ENCODE results near the gene SP2. TPM values are rescaled to one million over a fixed set of nuclear protein-coding genes. Genes with fewer than 3 reads are reported as not detected.

Gene SP2
- total RNA-seq, 2 experiments from 2014 or later = 5.8 to 22.1 TPM

DNA sequence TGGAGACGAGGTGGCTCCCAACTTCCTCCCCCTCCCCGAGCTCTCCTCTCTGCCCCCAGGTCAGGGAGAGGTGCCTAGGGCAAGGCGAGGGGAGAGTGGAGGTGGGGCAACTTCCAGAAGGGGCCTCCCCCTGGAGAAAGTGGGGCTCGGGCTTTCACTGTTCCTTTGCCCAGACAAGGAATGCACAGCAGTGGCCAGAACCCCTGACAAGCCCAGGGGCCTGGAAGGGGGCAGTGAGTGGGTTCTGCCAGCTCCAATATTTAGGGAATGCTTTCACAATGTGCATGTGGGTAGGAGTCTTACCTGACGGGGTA lies 11.7 kb upstream of the SP2 start:
- no peak for DNase-seq (ENCODE audit: low spot score)
- Histone ChIP-seq H2AFZ (ENCODE audit: low read length) (no peak overlapping the region), H3K9me3 (ENCODE audit: low read length) (no peaks in the 10 kb centered on the region), H3K4me3 (ENCODE audit: low read depth, low read length, poor library complexity, severe bottlenecking) (no peak overlapping the region), H4K20me1 (ENCODE audit: insufficient read depth, low read length) (no peaks in the 10 kb centered on the region), H3K79me2 (ENCODE audit: insufficient read depth, low read depth, low read length) (no peaks in the 10 kb centered on the region), H3K4me2 (ENCODE audit: low read length) (no peak overlapping the region), H3K36me3 (ENCODE audit: insufficient read depth, low read length) (no peaks in the 10 kb centered on the region), H3K27ac (ENCODE audit: low read depth, low read length, poor library complexity, severe bottlenecking) (no peak overlapping the region), H3K9me2 (ENCODE audit: insufficient read depth, low read length) (no peaks in the 10 kb centered on the region), H3K4me1 (ENCODE audit: insufficient read depth, low read length, poor library complexity, severe bottlenecking) (peaks cover 7% of the 10 kb centered on the region)
- ChIA-PET CTCF (ENCODE audit: unreplicated experiment) (no interaction called here), POLR2A (interaction anchor here (0.6 kb wide), 1 partner anchor 191 kb away, joined by 3 read pairs; the partner anchor contains the start of gene TBKBP1)
- BruUV-seq (replicated peaks) = no TSS peak
- intact Hi-C loops (cut with micrococcal nuclease; ENCODE audit: unreplicated experiment) = no loop called here
- no peak for TF ChIP-seq EZH2phosphoT487 (IDR thresholded peaks at IDR 0.05; ENCODE audit: borderline replicate concordance, low read depth, low read length)
- TF ChIP-seq, protein P1, sequence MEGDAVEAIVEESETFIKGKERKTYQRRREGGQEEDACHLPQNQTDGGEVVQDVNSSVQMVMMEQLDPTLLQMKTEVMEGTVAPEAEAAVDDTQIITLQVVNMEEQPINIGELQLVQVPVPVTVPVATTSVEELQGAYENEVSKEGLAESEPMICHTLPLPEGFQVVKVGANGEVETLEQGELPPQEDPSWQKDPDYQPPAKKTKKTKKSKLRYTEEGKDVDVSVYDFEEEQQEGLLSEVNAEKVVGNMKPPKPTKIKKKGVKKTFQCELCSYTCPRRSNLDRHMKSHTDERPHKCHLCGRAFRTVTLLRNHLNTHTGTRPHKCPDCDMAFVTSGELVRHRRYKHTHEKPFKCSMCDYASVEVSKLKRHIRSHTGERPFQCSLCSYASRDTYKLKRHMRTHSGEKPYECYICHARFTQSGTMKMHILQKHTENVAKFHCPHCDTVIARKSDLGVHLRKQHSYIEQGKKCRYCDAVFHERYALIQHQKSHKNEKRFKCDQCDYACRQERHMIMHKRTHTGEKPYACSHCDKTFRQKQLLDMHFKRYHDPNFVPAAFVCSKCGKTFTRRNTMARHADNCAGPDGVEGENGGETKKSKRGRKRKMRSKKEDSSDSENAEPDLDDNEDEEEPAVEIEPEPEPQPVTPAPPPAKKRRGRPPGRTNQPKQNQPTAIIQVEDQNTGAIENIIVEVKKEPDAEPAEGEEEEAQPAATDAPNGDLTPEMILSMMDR (conservative IDR thresholded peaks at IDR 0.05; ENCODE audit: low read length) = no peak

DNA sequence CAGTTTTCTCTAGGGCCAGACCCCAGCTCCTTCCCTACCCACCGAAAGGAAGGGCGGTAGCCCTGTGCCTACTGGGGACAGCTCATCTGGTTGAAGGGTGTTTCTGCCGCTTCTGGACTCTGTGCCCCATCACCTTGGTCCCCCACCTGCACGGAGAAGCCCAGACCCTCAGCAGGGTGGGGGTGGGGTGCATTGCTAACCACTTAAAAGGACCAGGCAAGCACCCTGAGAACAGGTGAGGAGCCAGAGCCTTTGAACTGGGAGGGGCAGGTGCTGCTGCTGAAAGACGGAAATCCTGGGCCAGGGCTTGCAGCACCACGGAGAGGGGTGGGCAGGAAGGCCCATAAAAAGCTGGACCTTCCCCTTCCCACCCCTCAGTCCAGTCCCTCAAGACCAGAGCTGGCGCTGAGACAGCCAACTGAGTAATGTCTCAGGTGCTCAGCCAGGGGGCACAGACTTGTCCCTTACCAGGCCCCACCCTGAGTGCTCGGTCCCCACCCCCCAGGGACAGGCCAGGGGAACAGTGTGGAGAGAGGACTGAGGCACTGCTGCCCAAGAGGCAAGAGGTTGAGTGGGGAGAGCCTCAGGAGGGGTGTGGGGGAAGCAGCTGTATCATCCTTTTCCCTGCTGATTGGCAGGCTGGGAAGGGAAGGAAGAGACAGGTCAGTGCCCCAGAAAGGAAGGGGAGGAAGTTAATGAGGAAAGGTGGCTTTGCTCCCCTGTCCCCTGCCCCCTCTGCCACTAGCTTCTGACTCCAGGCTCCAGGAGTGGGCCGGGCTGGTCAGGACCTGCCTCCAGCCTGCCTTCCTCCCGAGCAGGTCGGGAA lies 10.9 kb upstream of the SP2 start:
- no peak overlapping the region for H3K27ac ChIP-seq (ENCODE audit: low read depth, low read length, poor library complexity, severe bottlenecking)
- H3K4me3 ChIP-seq (ENCODE audit: low read depth, low read length, poor library complexity, severe bottlenecking) = no peak overlapping the region
- no peaks in the 10 kb centered on the region for H3K9me3 ChIP-seq (ENCODE audit: low read length)
- no peaks in the 10 kb centered on the region for H3K79me2 ChIP-seq (ENCODE audit: insufficient read depth, low read depth, low read length)
- CTCF ChIA-PET (ENCODE audit: unreplicated experiment) = no interaction called here
- no peak for DNase-seq (ENCODE audit: low spot score)
- no peak overlapping the region for H2AFZ ChIP-seq (ENCODE audit: low read length)
- TF ChIP-seq EZH2phosphoT487 (IDR thresholded peaks at IDR 0.05; ENCODE audit: borderline replicate concordance, low read depth, low read length) = no peak
- TF ChIP-seq, protein P1 (conservative IDR thresholded peaks at IDR 0.05; ENCODE audit: low read length) = no peak
- H3K4me2 ChIP-seq (ENCODE audit: low read length) = no peak overlapping the region
- peaks cover 7% of the 10 kb centered on the region for H3K4me1 ChIP-seq (ENCODE audit: insufficient read depth, low read length, poor library complexity, severe bottlenecking)
- intact Hi-C loops (cut with micrococcal nuclease; ENCODE audit: unreplicated experiment) = no loop called here
- POLR2A ChIA-PET = interaction anchor here (0.6 kb wide), 1 partner anchor 191 kb away, joined by 3 read pairs; the partner anchor contains the start of gene TBKBP1
- no peaks in the 10 kb centered on the region for H4K20me1 ChIP-seq (ENCODE audit: insufficient read depth, low read length)
- no peaks in the 10 kb centered on the region for H3K9me2 ChIP-seq (ENCODE audit: insufficient read depth, low read length)
- BruUV-seq (replicated peaks) = no TSS peak
- H3K36me3 ChIP-seq (ENCODE audit: insufficient read depth, low read length) = no peaks in the 10 kb centered on the region

DNA sequence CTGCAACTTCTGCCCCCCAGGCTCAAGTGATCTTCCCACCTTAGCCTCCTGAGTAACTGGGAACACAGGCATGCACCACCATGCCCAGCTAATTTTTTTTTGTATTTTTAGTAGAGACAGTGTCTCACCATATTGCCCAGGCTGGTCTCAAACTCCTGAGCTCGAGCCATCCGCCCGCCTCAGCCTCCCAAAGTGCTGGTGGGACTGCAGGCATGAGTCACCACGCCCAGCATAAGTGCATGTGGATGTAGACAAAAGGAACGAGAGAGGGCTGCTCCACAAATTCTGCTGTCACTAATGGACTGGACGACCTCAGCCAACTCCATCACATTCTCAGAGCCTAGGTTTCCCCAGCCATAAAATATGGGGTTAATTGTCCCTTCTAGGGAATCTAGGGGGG lies 7.7 kb upstream of the SP2 start:
- Histone ChIP-seq H3K9me3 (ENCODE audit: low read length) (no peaks in the 10 kb centered on the region), H4K20me1 (ENCODE audit: insufficient read depth, low read length) (no peaks in the 10 kb centered on the region), H3K36me3 (ENCODE audit: insufficient read depth, low read length) (no peaks in the 10 kb centered on the region), H3K4me3 (ENCODE audit: low read depth, low read length, poor library complexity, severe bottlenecking) (no peak overlapping the region), H2AFZ (ENCODE audit: low read length) (no peak overlapping the region), H3K9me2 (ENCODE audit: insufficient read depth, low read length) (no peaks in the 10 kb centered on the region), H3K4me1 (ENCODE audit: insufficient read depth, low read length, poor library complexity, severe bottlenecking) (peaks cover 8% of the 10 kb centered on the region), H3K4me2 (ENCODE audit: low read length) (no peak overlapping the region), H3K79me2 (ENCODE audit: insufficient read depth, low read depth, low read length) (no peaks in the 10 kb centered on the region), H3K27ac (ENCODE audit: low read depth, low read length, poor library complexity, severe bottlenecking) (no peak overlapping the region)
- CTCF ChIA-PET (ENCODE audit: unreplicated experiment) = interaction anchor here (0.7 kb wide), 1 partner anchor 148 kb away, joined by 3 read pairs; no protein-coding TSS in a partner anchor
- BruUV-seq (replicated peaks) = no TSS peak
- POLR2A ChIA-PET = no interaction called here
- intact Hi-C loops (cut with micrococcal nuclease; ENCODE audit: unreplicated experiment) = no loop called here
- TF ChIP-seq, protein P1 (conservative IDR thresholded peaks at IDR 0.05; ENCODE audit: low read length) = no peak
- no peak for DNase-seq (ENCODE audit: low spot score)
